Neural progenitor cell (in vitro differentiated cells): ENCODE data around the gene JAZF1.

Experiments
- CTCF ChIP-seq: fragments of 200-600 bp; sonication (generic); IDR thresholded peaks from 2 replicates; pipeline ENCODE4 v1.5.1; 2017; ENCODE audit warnings: antibody characterized with exemption, mild to moderate bottlenecking
- EZH2phosphoT487 ChIP-seq: fragments of 200-600 bp; sonication (generic); IDR thresholded peaks from 2 replicates; pipeline ENCODE4 v1.6.1; 2017; ENCODE audit warnings: antibody characterized with exemption

DNA sequence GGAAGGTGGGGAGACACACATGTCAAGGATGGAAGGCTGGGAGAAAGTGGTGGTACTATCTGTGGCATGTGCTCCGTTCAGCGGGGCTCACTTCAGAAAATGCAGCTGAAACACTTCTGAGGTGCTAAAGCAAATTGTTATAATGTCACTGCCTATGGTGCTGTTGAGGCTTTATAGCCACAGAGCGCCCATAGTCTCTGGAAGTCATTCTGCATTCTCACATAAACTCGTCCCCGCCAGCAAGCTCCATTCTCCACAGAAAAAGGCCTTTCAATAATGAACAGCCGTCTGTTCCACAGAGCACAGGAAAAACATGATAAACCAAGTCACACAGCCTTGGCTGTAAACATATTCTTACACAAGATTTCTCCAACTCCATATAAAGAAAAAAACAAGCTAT is 308.7 kb downstream of the JAZF1 start:
- TF ChIP-seq CTCF: no peak
- TF ChIP-seq EZH2phosphoT487: no peak
